HEK293 (cell line): ENCODE measurements around the gene SPO11.

ENCODE experiments used
- CTCF ChIA-PET: fragments of 350-600 bp; formaldehyde crosslinking; extraction: SDS; loops from one replicate; lab custom pipeline; 2021; ENCODE audit warnings: antibody characterized with exemption; lab: Yijun Ruan, JAX
- POLR2A ChIA-PET: fragments of 300-600 bp; formaldehyde crosslinking; extraction: SDS; loops from one replicate; lab custom pipeline; 2020; ENCODE audit warnings: antibody characterized with exemption, inconsistent platforms; lab: Yijun Ruan, JAX
- H3K27ac ChIP-seq: fragments of 200-500 bp; sonication (Bioruptor generic); 2 replicates; pipeline ENCODE4 v1.5.1; 2014; ENCODE audit warnings: low read depth, low read length, control low read depth, inconsistent platforms; ENCODE audit errors: extremely low read depth
- H3K36me3 ChIP-seq, 2 experiments: fragments of 200-500 bp in 1 of 2; sonication (Bioruptor generic) in 1 of 2; 1 replicate in 1 of 2; 2 replicates in 1 of 2; pipeline ENCODE4 v1.5.1; 2014 to 2017; ENCODE audit warnings: inconsistent platforms in 2 of 2, low read length in 2 of 2; ENCODE audit not compliant: control insufficient read depth in 2 of 2, insufficient read depth in 1 of 2
- H3K4me1 ChIP-seq: fragments of 200-500 bp; sonication (Bioruptor generic); 2 replicates; pipeline ENCODE4 v1.5.1; 2014; ENCODE audit warnings: mild to moderate bottlenecking, low read length, inconsistent platforms; ENCODE audit not compliant: control insufficient read depth, insufficient read depth
- H3K4me3 ChIP-seq: 2 replicates; pipeline ENCODE4 v1.5.1; 2011; ENCODE audit warnings: low read depth, mild to moderate bottlenecking, control low read depth, low read length, moderate library complexity
- H3K9me3 ChIP-seq: fragments of 200-500 bp; sonication (Bioruptor generic); 2 replicates; pipeline ENCODE4 v1.5.1; 2014; ENCODE audit warnings: low read depth, low read length, inconsistent platforms; ENCODE audit not compliant: control insufficient read depth, insufficient read depth
- ATF2 ChIP-seq: fragments of 450-650 bp; formaldehyde crosslinking; IDR thresholded peaks from 2 replicates; pipeline ENCODE4 v1.5.1; 2016; ENCODE audit warnings: missing biosample characterization, missing genetic modification characterization, low read depth
- GLI2 ChIP-seq: fragments of 450-650 bp; formaldehyde crosslinking; IDR thresholded peaks from 2 replicates; pipeline ENCODE4; 2017; ENCODE audit warnings: missing biosample characterization, missing genetic modification characterization, low read depth, borderline replicate concordance
- RBAK ChIP-seq: fragments of 450-650 bp; formaldehyde crosslinking; IDR thresholded peaks from 2 replicates; pipeline ENCODE4 v1.5.1; 2016; ENCODE audit warnings: missing biosample characterization, missing genetic modification characterization
- ZBTB11 ChIP-seq: fragments of 450-650 bp; formaldehyde crosslinking; conservative IDR thresholded peaks from 2 replicates; pipeline ENCODE4 v1.5.1; 2016; ENCODE audit warnings: low read depth, missing biosample characterization, missing genetic modification characterization
- ZNF132 ChIP-seq: fragments of 450-650 bp; formaldehyde crosslinking; IDR thresholded peaks from 2 replicates; pipeline ENCODE4 v1.5.1; 2017; ENCODE audit warnings: missing biosample characterization, missing genetic modification characterization, borderline replicate concordance
- ZNF148 ChIP-seq: fragments of 450-650 bp; formaldehyde crosslinking; IDR thresholded peaks from 2 replicates; pipeline ENCODE4 v1.5.0; 2017; ENCODE audit warnings: missing biosample characterization, missing genetic modification characterization, borderline replicate concordance
- ZNF366 ChIP-seq: fragments of 450-650 bp; formaldehyde crosslinking; conservative IDR thresholded peaks from 2 replicates; pipeline ENCODE4 v1.5.1; 2016; ENCODE audit warnings: missing biosample characterization, missing genetic modification characterization
- ZNF37A ChIP-seq: fragments of 450-650 bp; IDR thresholded peaks from 2 replicates; pipeline ENCODE4 v1.5.1; 2018; ENCODE audit warnings: missing biosample characterization, missing genetic modification characterization
- ZNF426 ChIP-seq: fragments of 450-650 bp; formaldehyde crosslinking; IDR thresholded peaks from 2 replicates; pipeline ENCODE4 v1.5.1; 2017; ENCODE audit warnings: missing biosample characterization, missing genetic modification characterization, mild to moderate bottlenecking, inconsistent platforms, moderate library complexity
- ZNF48 ChIP-seq: fragments of 450-650 bp; formaldehyde crosslinking; IDR thresholded peaks from 2 replicates; pipeline ENCODE4 v1.5.1; 2016; ENCODE audit warnings: missing biosample characterization, missing genetic modification characterization
- ZNF580 ChIP-seq: fragments of 450-650 bp; formaldehyde crosslinking; IDR thresholded peaks from 2 replicates; pipeline ENCODE4 v1.5.1; 2016; ENCODE audit warnings: missing biosample characterization, missing genetic modification characterization
- ZNF830 ChIP-seq: fragments of 450-650 bp; IDR thresholded peaks from 2 replicates; pipeline ENCODE4 v1.5.0; 2018; ENCODE audit warnings: missing biosample characterization, missing genetic modification characterization, low read depth, mild to moderate bottlenecking, moderate library complexity
- ZNF837 ChIP-seq: fragments of 450-650 bp; formaldehyde crosslinking; IDR thresholded peaks from 2 replicates; pipeline ENCODE4 v1.5.1; 2016; ENCODE audit warnings: missing biosample characterization, missing genetic modification characterization
- TF ChIP-seq, protein P1 (sequence below): fragments of 450-650 bp; formaldehyde crosslinking; IDR thresholded peaks from 2 replicates; pipeline ENCODE4 v1.5.1; 2016; ENCODE audit warnings: missing biosample characterization, missing genetic modification characterization
- TF ChIP-seq, protein P2 (sequence below): fragments of 450-650 bp; formaldehyde crosslinking; IDR thresholded peaks from 2 replicates; pipeline ENCODE4 v1.5.1; 2017; ENCODE audit warnings: missing biosample characterization, missing genetic modification characterization

The SPO11 gene

DNA sequence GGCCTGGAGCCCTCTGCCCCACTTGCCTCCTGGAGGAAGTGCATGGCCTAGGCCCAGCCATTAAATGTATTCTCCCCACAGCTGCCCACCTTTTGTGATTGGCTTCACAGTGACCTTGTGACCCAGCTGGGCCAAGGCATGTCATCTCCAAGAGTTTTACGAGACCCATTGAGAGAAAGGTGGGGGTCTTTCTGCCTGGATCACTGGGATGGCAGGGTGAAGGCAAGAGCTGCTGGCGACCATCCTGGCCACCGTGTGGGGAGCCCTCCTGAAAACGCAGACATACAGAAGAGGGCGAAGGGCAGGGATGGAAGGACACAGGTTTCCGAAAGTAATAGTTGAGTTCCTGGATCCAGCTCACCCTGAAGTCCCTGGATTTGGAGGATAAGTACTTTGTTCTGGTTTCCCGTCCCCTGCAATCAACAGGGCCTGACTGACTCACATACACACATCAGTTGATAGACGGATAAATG, 12.3 kb upstream of the SPO11 start:
- POLR2A ChIA-PET = no interaction called here
- no peak for TF ChIP-seq ATF2 (tag by site-specific recombination)
- no peak for TF ChIP-seq ZNF48 (tag by site-specific recombination)
- no peak for TF ChIP-seq RBAK (tag by site-specific recombination)
- no peak for TF ChIP-seq ZNF837 (tag by site-specific recombination)
- TF ChIP-seq ZNF37A (tag by site-specific recombination) = no peak
- TF ChIP-seq ZNF366 (tag by site-specific recombination) = no peak
- TF ChIP-seq ZNF132 (tag by site-specific recombination) = no peak
- TF ChIP-seq ZNF426 = no peak
- no peak for TF ChIP-seq ZNF580
- TF ChIP-seq, protein P1, sequence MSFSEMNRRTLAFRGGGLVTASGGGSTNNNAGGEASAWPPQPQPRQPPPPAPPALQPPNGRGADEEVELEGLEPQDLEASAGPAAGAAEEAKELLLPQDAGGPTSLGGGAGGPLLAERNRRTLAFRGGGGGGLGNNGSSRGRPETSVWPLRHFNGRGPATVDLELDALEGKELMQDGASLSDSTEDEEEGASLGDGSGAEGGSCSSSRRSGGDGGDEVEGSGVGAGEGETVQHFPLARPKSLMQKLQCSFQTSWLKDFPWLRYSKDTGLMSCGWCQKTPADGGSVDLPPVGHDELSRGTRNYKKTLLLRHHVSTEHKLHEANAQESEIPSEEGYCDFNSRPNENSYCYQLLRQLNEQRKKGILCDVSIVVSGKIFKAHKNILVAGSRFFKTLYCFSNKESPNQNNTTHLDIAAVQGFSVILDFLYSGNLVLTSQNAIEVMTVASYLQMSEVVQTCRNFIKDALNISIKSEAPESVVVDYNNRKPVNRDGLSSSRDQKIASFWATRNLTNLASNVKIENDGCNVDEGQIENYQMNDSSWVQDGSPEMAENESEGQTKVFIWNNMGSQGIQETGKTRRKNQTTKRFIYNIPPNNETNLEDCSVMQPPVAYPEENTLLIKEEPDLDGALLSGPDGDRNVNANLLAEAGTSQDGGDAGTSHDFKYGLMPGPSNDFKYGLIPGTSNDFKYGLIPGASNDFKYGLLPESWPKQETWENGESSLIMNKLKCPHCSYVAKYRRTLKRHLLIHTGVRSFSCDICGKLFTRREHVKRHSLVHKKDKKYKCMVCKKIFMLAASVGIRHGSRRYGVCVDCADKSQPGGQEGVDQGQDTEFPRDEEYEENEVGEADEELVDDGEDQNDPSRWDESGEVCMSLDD (tag by site-specific recombination) = no peak
- no peak for TF ChIP-seq ZBTB11 (tag by site-specific recombination)
- no peak for TF ChIP-seq ZNF830 (tag by site-specific recombination)
- TF ChIP-seq, protein P2, sequence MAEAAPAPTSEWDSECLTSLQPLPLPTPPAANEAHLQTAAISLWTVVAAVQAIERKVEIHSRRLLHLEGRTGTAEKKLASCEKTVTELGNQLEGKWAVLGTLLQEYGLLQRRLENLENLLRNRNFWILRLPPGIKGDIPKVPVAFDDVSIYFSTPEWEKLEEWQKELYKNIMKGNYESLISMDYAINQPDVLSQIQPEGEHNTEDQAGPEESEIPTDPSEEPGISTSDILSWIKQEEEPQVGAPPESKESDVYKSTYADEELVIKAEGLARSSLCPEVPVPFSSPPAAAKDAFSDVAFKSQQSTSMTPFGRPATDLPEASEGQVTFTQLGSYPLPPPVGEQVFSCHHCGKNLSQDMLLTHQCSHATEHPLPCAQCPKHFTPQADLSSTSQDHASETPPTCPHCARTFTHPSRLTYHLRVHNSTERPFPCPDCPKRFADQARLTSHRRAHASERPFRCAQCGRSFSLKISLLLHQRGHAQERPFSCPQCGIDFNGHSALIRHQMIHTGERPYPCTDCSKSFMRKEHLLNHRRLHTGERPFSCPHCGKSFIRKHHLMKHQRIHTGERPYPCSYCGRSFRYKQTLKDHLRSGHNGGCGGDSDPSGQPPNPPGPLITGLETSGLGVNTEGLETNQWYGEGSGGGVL = no peak
- TF ChIP-seq GLI2 (tag by site-specific recombination) = no peak
- no peak for TF ChIP-seq ZNF148 (tag by site-specific recombination)
- TF ChIP-seq, all 188 proteins: peak for 0
- no peaks in the 10 kb centered on the region for H3K4me1 ChIP-seq
- CTCF ChIA-PET = interaction anchor here (0.6 to 1.2 kb wide), 2 partner anchors 11 to 227 kb away, joined by 3 to 4 read pairs; no protein-coding TSS in a partner anchor
- no peak overlapping the region for H3K27ac ChIP-seq
- no peak overlapping the region for H3K4me3 ChIP-seq
- no peaks in the 10 kb centered on the region for H3K36me3 ChIP-seq
- no peaks in the 10 kb centered on the region for H3K9me3 ChIP-seq
